Endodermal cell (in vitro differentiated cells): ENCODE measurements around the gene CHTF8. TPM values are rescaled to one million over a fixed set of nuclear protein-coding genes. Genes with fewer than 3 reads are reported as not detected.

Source experiments
- DNase-seq: peaks from one replicate; pipeline ENCODE4 v3.0.0-alpha.2; 2017
- H3K27ac ChIP-seq: 2 replicates; pipeline ENCODE4 v1.5.1; 2013; ENCODE audit warnings: mild to moderate bottlenecking, low read depth, low read length, moderate library complexity
- H3K27me3 ChIP-seq: 2 replicates; pipeline ENCODE4 v1.6.1; 2013; ENCODE audit warnings: mild to moderate bottlenecking, low read length, moderate library complexity; ENCODE audit not compliant: insufficient read depth, control insufficient read depth, poor library complexity, severe bottlenecking
- H3K36me3 ChIP-seq: 2 replicates; pipeline ENCODE4 v1.7.0; 2013; ENCODE audit warnings: mild to moderate bottlenecking, low read length, moderate library complexity; ENCODE audit not compliant: control insufficient read depth, insufficient read depth
- H3K4me1 ChIP-seq: one replicate; pipeline ENCODE4 v1.7.0; 2013; ENCODE audit warnings: low read length; ENCODE audit not compliant: control insufficient read depth, insufficient read depth
- H3K4me3 ChIP-seq: 2 replicates; pipeline ENCODE4 v1.5.1; 2013; ENCODE audit warnings: mild to moderate bottlenecking, low read length, moderate library complexity
- H3K9ac ChIP-seq: 2 replicates; pipeline ENCODE4 v1.6.1; 2013; ENCODE audit warnings: mild to moderate bottlenecking, low read length, moderate library complexity; ENCODE audit not compliant: poor library complexity, severe bottlenecking; ENCODE audit errors: extremely low read depth
- H3K9me3 ChIP-seq: 2 replicates; pipeline ENCODE4 v1.6.1; 2013; ENCODE audit warnings: mild to moderate bottlenecking, low read length, moderate library complexity; ENCODE audit not compliant: control insufficient read depth
- H3K27ac Mint-ChIP-seq: 2 replicates; pipeline ENCODE4 v1.8.0; 2020; ENCODE audit warnings: mixed read lengths
- H3K27me3 Mint-ChIP-seq: 2 replicates; pipeline ENCODE4 v1.8.0; 2021; ENCODE audit warnings: mild to moderate bottlenecking, mixed read lengths; ENCODE audit not compliant: insufficient read depth
- H3K36me3 Mint-ChIP-seq: 2 replicates; pipeline ENCODE4 v1.8.0; 2020; ENCODE audit warnings: low read depth, mixed read lengths
- H3K4me1 Mint-ChIP-seq: 2 replicates; pipeline ENCODE4 v1.8.0; 2020; ENCODE audit warnings: mixed read lengths
- H3K4me3 Mint-ChIP-seq: 2 replicates; pipeline ENCODE4 v1.8.0; 2020; ENCODE audit warnings: mild to moderate bottlenecking, moderate library complexity, mixed read lengths
- H3K9me3 Mint-ChIP-seq: 2 replicates; pipeline ENCODE4 v1.8.0; 2020; ENCODE audit warnings: mild to moderate bottlenecking, mixed read lengths
- CTCF ChIP-seq: fragments of 200-600 bp; sonication (generic); conservative IDR thresholded peaks from 2 replicates; pipeline ENCODE4 v1.5.0; 2021; ENCODE audit warnings: antibody characterized with exemption, mild to moderate bottlenecking
- WGBS, 2 experiments: methylation state at CpG; one replicate each; pipeline versions ENCODE4 v1.1.5 to v1.1.7; 2013; ENCODE audit warnings: missing lambda C conversion rate in 2 of 2, mixed read lengths in 1 of 2; ENCODE audit not compliant: insufficient coverage in 1 of 2, insufficient read length in 1 of 2; 5-methylcytosine and 5-hydroxymethylcytosine counted together
- total RNA-seq, 2 donors: library from RNA; stranded (reverse); fragmentation: NEBNext Ultra II Directional in 1 of 2; extraction: Animal tissue kit (Norgen Biotek cat#: 25700) in 1 of 2; gene quantifications; 2 replicates in 1 of 2; 3 replicates in 1 of 2; pipeline ENCODE4 v1.2.1, GENCODE V29; 2021

Gene CHTF8
- total RNA-seq, 2 donors from 2014 or later = 105 to 142 TPM

GRCh38 chr16:69118994-69119393, 13.4 kb downstream of the CHTF8 start:
- Histone ChIP-seq H3K9me3 (no peaks in the 10 kb centered on the region), H3K27me3 (no peaks in the 10 kb centered on the region), H3K4me3 (no peak overlapping the region), H3K9ac (no peak overlapping the region), H3K27ac (no peak overlapping the region), H3K36me3 (peaks cover 68% of the 10 kb centered on the region), H3K4me1 (peaks cover 5% of the 10 kb centered on the region)
- Mint-ChIP-seq H3K9me3 (no peaks in the 10 kb centered on the region), H3K36me3 (peaks cover 55% of the 10 kb centered on the region), H3K27ac (no peak overlapping the region), H3K4me3 (no peak overlapping the region), H3K27me3 (no peaks in the 10 kb centered on the region), H3K4me1 (peaks cover 3% of the 10 kb centered on the region)
- 89 to 95% methylated on average over 1 to 2 of the region's 2 CpGs for WGBS, 2 experiments
- no peak for TF ChIP-seq CTCF
- no peak for DNase-seq

GRCh38 chr16:69118468-69118867, 13.9 kb downstream of the CHTF8 start:
- Histone ChIP-seq H3K27me3 (no peaks in the 10 kb centered on the region), H3K9me3 (no peaks in the 10 kb centered on the region), H3K36me3 (peaks cover 65% of the 10 kb centered on the region), H3K4me3 (no peak overlapping the region), H3K4me1 (peaks cover 5% of the 10 kb centered on the region), H3K27ac (no peak overlapping the region), H3K9ac (no peak overlapping the region)
- Mint-ChIP-seq H3K9me3 (no peaks in the 10 kb centered on the region), H3K27me3 (no peaks in the 10 kb centered on the region), H3K4me1 (peaks cover 6% of the 10 kb centered on the region), H3K36me3 (peaks cover 55% of the 10 kb centered on the region), H3K4me3 (no peak overlapping the region), H3K27ac (no peak overlapping the region)
- WGBS, 2 experiments = 92 to 100% methylated on average over 1 to 2 of the region's 2 CpGs
- no peak for TF ChIP-seq CTCF
- no peak for DNase-seq

GRCh38 chr16:69116906-69117305, 15.5 kb downstream of the CHTF8 start:
- Histone ChIP-seq H3K4me1 (peaks cover 5% of the 10 kb centered on the region), H3K27ac (no peak overlapping the region), H3K4me3 (no peak overlapping the region), H3K9me3 (no peaks in the 10 kb centered on the region), H3K27me3 (no peaks in the 10 kb centered on the region), H3K36me3 (peaks cover 59% of the 10 kb centered on the region), H3K9ac (no peak overlapping the region)
- no peak overlapping the region for H3K4me3 Mint-ChIP-seq
- peaks cover 53% of the 10 kb centered on the region for H3K36me3 Mint-ChIP-seq
- TF ChIP-seq CTCF = no peak
- H3K9me3 Mint-ChIP-seq = no peaks in the 10 kb centered on the region
- DNase-seq = no peak
- no peaks in the 10 kb centered on the region for H3K27me3 Mint-ChIP-seq
- no peak overlapping the region for H3K27ac Mint-ChIP-seq
- 93 to 100% methylated on average over 6 of the region's 6 CpGs for WGBS, 2 experiments
- peaks cover 6% of the 10 kb centered on the region for H3K4me1 Mint-ChIP-seq
